ENCODE data around the gene TNRC6A.
"Not testable (repeated sequence)": the region's sequence is repeated elsewhere in the genome, so short reads cannot be mapped to it uniquely, and the experiment has no call there.

TNRC6A gene

DNA sequence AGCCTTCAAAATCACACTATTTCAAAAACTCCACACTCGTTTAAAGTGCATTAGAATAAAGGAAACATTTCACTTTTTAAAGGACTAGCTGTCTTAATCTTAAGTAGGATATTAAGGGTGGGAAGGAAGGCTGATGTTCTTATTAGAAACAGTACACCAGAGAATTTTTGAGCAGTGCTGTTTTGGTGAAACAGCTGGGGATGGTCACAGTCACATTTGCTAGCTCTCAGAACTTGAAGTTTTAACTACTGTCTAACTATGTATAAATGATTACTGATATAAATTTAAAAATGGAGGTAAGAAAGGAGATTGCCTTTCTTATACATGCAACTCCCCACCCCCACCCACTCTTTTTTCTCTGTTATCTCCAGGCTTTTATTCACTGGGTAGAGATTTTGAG is 77.8 kb downstream of the TNRC6A start:
- TF ChIP-seq, protein P1, sequence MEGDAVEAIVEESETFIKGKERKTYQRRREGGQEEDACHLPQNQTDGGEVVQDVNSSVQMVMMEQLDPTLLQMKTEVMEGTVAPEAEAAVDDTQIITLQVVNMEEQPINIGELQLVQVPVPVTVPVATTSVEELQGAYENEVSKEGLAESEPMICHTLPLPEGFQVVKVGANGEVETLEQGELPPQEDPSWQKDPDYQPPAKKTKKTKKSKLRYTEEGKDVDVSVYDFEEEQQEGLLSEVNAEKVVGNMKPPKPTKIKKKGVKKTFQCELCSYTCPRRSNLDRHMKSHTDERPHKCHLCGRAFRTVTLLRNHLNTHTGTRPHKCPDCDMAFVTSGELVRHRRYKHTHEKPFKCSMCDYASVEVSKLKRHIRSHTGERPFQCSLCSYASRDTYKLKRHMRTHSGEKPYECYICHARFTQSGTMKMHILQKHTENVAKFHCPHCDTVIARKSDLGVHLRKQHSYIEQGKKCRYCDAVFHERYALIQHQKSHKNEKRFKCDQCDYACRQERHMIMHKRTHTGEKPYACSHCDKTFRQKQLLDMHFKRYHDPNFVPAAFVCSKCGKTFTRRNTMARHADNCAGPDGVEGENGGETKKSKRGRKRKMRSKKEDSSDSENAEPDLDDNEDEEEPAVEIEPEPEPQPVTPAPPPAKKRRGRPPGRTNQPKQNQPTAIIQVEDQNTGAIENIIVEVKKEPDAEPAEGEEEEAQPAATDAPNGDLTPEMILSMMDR (IDR thresholded peaks at IDR 0.05; ENCODE audit: low read depth, low read length, missing control alignments), result no peak
- H3K36me3 ChIP-seq (replicated peaks), result peaks cover 79% of the 10 kb centered on the region
- in situ Hi-C loops (cut with HindIII; ENCODE audit: low pct_ligation_motif_present, low sequenced_read_pairs), result loop anchor here (25.0 kb wide), 1 partner anchor 245 kb away; no protein-coding TSS in a partner anchor
- no peaks in the 10 kb centered on the region for H3K27me3 ChIP-seq (replicated peaks)
- H3K4me3 ChIP-seq (ENCODE audit: low read depth, low read length), result no peak overlapping the region
- no peak for DNase-seq
- no peak overlapping the region for H3K27ac ChIP-seq

DNA sequence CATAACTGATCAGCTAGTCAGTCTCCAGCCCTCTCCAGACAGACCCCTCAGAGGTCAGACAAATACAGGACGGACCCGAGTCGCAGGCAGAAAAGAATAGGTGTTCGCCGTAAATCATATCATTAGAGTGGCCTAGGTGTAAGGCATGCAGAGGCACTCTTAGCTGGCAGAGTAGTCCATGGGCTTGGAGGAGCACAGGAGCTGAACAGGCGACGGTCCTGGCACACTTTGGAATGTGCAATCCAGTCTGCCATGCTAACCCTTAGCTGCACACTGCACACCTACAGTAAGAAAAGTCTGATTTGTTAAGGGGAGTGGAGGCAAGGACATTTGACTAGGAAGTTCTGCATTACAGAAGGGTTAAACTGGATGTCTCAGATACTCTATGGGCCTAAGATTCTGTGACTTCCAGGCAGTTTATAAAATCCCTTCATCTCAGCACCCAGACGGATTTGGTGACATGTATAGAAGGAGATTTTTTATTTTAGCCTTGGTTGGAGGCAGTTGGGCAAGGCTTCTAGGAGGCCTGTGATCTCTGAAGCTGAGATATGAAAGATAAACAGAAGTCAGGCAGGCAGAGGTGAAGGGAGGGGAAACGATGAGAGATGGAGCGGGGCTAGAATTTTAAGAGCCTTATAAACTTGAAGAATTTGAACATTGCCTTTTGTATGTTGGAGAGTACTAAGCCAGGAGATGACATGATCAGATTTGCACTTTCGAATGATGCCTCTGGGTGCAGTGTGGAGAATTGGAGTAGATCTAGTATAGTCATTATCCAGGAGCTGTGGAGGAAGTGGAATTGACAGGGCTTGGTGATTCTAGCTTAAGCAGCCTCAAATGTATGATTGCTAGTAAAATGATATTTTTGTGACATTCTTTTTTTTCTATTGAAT is 81.7 kb downstream of the TNRC6A start:
- no peak for DNase-seq

DNA sequence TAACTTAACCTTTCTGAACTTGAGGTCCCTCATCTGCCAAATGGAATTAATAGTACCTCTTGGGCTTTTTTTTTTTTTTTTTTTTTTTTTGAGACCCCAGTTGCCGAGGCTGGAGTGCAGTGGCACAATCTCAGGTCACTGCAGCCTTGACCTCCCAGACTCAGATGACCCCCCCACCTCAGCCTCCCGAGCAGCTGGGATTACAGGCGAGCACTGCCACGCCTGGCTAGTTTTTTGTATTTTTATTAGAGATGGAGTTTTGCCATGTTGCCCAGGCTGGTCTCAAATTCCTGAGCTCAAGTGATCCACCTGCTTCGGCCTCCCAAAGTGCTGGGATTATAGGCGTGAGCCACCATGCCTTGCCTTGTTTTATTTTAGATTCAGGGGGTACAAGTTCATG is 83.4 kb downstream of the TNRC6A start:
- H3K27ac ChIP-seq; H3K4me3 ChIP-seq (ENCODE audit: low read depth, low read length); H3K27me3 ChIP-seq (replicated peaks); DNase-seq: not testable (repeated sequence)
- H3K36me3 ChIP-seq (replicated peaks), result peaks cover 77% of the 10 kb centered on the region
- in situ Hi-C loops (cut with HindIII; ENCODE audit: low pct_ligation_motif_present, low sequenced_read_pairs), result loop anchor here (25.0 kb wide), 1 partner anchor 251 kb away; no protein-coding TSS in a partner anchor

More for the DNA sequence above, 81.7 kb downstream of the TNRC6A start:
- peaks cover 79% of the 10 kb centered on the region for H3K36me3 ChIP-seq (replicated peaks)
- no peaks in the 10 kb centered on the region for H3K27me3 ChIP-seq (replicated peaks)
- TF ChIP-seq, protein P1 (IDR thresholded peaks at IDR 0.05; ENCODE audit: low read depth, low read length, missing control alignments), result no peak
- no peak overlapping the region for H3K4me3 ChIP-seq (ENCODE audit: low read depth, low read length)
- H3K27ac ChIP-seq, result no peak overlapping the region
- in situ Hi-C loops (cut with HindIII; ENCODE audit: low pct_ligation_motif_present, low sequenced_read_pairs), result loop anchor here (25.0 kb wide), 1 partner anchor 249 kb away; no protein-coding TSS in a partner anchor

DNA sequence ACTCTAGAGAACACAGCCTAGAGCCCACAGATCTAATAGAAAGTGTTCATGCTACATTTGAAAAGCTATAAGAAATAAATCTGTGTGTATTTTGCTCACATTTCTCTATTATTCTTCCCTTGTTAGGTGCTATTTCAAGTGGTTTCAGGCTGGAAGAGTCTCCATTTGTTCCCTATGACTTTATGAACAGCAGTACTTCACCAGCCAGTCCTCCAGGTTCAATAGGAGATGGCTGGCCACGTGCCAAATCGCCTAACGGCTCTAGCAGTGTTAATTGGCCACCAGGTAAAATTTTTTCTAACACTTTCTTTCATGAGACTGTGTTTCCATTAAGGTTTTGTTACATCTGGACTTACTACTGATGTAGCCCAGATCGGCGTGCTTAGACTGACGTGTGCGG is 85.6 kb downstream of the TNRC6A start:
- DNase-seq, result no peak
- TF ChIP-seq, protein P1 (IDR thresholded peaks at IDR 0.05; ENCODE audit: low read depth, low read length, missing control alignments), result no peak
- Histone ChIP-seq H3K27me3 (replicated peaks) (no peaks in the 10 kb centered on the region), H3K36me3 (replicated peaks) (peaks cover 76% of the 10 kb centered on the region), H3K4me3 (ENCODE audit: low read depth, low read length) (no peak overlapping the region), H3K27ac (no peak overlapping the region)
- in situ Hi-C loops (cut with HindIII; ENCODE audit: low pct_ligation_motif_present, low sequenced_read_pairs), result loop anchor here (25.0 kb wide), 1 partner anchor 253 kb away; no protein-coding TSS in a partner anchor

DNA sequence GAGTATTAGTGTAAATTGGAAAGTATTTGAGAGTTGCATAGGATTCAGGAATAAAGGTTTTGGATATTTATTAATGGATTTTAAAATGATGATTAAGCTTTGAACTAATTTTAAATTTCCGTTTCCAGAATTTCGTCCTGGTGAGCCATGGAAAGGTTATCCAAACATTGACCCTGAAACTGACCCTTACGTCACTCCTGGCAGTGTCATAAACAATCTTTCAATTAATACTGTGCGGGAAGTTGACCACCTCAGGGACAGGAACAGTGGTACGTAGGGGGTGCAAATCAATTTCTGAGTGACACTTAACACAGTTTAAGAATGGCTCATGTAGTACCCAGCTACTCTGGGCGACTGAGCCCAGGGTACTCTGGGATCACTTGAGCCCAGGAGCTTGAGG is 87.2 kb downstream of the TNRC6A start:
- no peak overlapping the region for H3K27ac ChIP-seq
- H3K27me3 ChIP-seq (replicated peaks), result no peaks in the 10 kb centered on the region
- peaks cover 76% of the 10 kb centered on the region for H3K36me3 ChIP-seq (replicated peaks)
- no peak for DNase-seq
- H3K4me3 ChIP-seq (ENCODE audit: low read depth, low read length), result no peak overlapping the region
- TF ChIP-seq, protein P1 (IDR thresholded peaks at IDR 0.05; ENCODE audit: low read depth, low read length, missing control alignments), result no peak
- in situ Hi-C loops (cut with HindIII; ENCODE audit: low pct_ligation_motif_present, low sequenced_read_pairs), result loop anchor here (25.0 kb wide), 1 partner anchor 254 kb away; no protein-coding TSS in a partner anchor

DNA sequence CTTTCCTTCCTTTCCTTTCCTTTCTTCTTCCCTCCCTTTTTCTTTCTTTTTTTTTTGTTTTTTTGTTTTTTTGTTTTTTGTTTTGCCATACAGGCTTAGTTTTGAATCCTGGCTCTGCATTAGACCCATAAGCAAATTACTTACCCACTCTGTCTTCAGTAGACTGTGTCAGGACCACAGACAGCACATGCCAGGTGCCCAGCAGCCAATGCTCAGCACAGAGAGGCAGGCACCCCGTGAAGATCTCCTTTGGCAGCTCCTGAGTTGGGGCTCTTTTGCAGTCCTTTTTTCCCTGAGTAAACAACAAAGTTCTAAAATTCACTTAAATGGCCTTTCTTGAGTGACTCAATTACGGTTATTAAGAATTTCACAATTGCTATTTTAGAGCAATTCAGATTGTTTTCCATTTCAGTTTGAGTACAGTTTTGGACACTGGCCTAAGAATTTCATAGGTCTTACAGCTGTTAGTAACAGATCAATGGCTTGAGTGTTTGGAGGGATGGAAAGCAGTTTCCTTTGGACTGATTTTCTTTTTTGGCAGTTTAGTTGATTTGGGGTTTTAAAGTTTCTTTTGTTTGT is 90.1 kb downstream of the TNRC6A start:
- TF ChIP-seq, protein P1 (IDR thresholded peaks at IDR 0.05; ENCODE audit: low read depth, low read length, missing control alignments), result no peak
- DNase-seq, result no peak
- Histone ChIP-seq H3K4me3 (ENCODE audit: low read depth, low read length) (no peak overlapping the region), H3K36me3 (replicated peaks) (peaks cover 78% of the 10 kb centered on the region), H3K27ac (no peak overlapping the region), H3K27me3 (replicated peaks) (no peaks in the 10 kb centered on the region)
- in situ Hi-C loops (cut with HindIII; ENCODE audit: low pct_ligation_motif_present, low sequenced_read_pairs), result loop anchor here (25.0 kb wide), 1 partner anchor 257 kb away; no protein-coding TSS in a partner anchor

Data from brain microvascular endothelial cell (primary cell).